ENCODE measurements around the gene KANSL3. TPM values are rescaled to one million over a fixed set of nuclear protein-coding genes. Genes with fewer than 3 reads are reported as not detected.
A peak's percentile ranks its signal among the peaks of the same experiment; 100 is the strongest.
"Not testable (repeated sequence)": the region's sequence is repeated elsewhere in the genome, so short reads cannot be mapped to it uniquely, and the experiment has no call there.

Gene KANSL3
- total RNA-seq (2014; rRNA removed): 23.8 and 27.8 TPM in 2 replicates
- 14.3 TPM for polyA plus RNA-seq (2012)

- peak; percentile 89 for DNase-seq (ENCODE audit: low read depth)
Measured at GRCh38 chr2:96638144-96639121, at the start of gene KANSL3. KANSL3 (minus strand) TSS chr2:96638312; CDS start chr2:96637135, 1,177 bp downstream.

DNA sequence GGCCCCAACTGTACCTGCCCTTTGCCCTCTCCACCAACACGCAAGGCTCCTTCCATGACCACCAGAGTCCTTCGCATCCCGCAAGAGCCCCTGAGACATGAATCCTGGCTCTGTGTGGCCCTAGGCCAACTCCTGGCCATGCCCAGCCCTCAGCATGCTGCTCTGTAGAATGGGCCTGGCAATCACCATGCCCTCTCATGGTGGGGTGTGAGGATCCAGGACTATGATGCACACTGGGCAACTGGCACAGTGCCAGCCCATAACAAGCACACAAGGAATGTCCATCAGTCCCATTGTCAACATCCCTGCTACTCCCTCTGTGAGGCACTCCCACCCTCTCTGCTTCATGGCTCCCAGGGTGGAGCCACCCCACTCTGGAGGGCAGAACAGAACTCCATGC lies 49.2 kb upstream of the KANSL3 start:
- DNase-seq (ENCODE audit: low read depth): peak; percentile 6

- no peak for DNase-seq (ENCODE audit: low read depth)
Measured at GRCh38 chr2:96685577-96686459, 47.7 kb upstream of the KANSL3 start.

DNA sequence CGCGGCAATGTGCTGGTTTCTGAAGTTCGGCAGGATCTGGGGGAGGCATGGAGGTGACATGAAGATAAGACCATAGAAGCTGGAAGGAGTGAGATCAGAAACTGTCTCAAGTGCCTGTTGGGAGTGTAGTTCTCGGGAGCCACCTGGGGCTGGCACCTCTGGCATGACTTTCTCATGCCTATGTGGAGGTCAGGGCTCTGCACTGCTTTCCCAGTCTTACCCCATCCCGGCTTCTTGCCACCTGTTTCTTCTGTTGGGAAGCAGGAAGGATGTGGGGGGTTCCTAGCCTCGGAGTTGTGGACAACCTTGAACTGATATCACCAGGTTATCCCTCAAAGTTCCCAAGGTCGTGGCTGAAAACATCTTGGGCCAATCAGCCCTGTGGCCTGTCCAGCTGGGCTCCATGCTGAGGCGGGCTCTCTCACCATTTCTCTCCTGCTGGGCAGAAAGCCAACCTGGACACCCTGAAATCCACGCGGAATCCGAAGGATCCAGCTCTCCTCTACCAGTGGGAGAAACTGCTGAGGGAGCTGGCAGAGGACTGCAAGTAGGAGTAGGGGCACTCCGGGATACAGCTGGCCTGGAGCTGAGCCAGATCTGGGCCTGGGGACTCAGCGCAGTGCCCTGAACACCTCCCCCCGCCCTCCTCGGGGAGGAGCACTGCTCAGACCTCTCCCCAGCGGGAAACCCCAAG lies 46.9 kb upstream of the KANSL3 start:
- no peak for DNase-seq (ENCODE audit: low read depth)

DNA sequence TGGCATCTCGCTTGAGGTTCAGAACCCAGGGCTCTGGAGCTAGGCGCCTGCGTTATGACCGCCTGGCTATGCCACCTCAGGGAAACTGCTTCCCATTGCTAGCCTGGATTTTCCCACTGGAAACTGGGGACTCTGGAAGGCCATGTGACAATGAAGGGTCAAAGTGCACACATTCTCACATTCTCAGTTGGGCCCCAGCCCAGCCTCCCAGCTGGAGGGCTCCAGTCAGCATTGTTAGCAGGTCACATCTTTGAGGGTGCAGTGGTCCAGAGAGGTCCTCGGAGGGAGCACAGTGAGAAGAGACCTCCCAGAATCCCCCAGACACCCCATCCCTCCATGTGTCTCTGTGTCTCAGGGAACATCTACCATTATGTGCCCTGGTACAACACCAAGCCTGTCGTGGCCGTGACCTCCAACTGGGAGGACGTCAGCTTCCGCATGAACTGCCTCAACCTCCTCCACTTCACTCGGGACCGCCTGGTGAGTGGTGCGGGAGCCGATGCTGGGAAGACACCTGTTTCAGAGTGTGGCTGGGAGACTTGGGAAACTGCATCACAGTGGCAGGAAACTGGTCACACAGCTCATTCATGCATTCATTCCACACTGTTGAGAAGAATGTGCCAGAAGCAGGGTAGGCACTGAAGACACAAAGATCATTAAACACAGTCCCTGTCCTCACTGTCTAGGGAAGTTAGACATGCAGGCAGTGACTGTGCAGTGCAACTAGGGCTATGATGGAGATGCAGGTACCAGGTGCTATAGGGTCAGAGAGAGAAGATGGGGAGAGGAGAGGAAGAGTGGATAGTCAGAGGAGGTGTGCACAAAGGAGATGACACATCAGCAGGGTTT lies 46.1 kb upstream of the KANSL3 start:
- DNase-seq (ENCODE audit: low read depth): no peak

DNA sequence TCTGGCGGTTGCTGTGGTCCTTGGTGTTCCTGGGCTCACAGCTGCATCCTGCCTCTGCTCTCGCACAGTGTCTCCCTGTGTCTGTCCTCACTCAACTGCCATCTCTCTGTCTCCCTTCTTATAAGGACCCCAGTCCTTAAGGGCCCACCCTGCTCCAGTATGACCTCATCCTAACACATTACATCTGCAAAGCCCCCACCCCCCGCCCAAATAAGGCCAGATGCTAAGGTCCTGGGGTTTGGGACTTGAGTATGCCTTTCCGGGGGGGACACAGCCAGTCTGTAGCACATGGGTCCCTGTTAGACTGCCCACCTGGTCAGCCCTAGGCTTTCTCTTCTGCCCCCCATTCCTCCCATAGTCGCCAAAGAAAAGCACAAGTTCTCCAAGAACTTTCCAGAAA lies 45.2 kb upstream of the KANSL3 start:
- DNase-seq (ENCODE audit: low read depth): no peak

DNA sequence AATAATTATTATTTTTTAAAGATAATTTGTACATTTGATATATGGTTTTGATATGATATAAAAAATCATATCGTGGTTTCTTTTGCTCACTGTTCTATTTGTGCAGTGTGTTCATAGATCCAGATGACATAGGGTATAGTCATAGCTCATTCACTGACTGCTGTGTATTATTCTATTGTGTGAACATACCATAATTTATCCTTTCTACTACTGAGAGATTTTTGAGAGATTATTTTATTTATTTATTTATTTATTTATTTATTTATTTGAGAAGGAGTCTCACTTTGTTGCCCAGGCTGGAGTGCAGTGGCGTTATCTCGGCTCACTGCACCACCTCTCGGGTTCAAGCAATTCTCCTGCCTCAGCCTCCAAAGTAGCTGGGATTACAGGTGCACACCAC lies 43.4 kb upstream of the KANSL3 start:
- DNase-seq (ENCODE audit: low read depth): no peak

- DNase-seq (ENCODE audit: low read depth): no peak
Measured at GRCh38 chr2:96680561-96681141, 42.5 kb upstream of the KANSL3 start.

- DNase-seq (ENCODE audit: low read depth): no peak
Measured at GRCh38 chr2:96679848-96680247, 41.7 kb upstream of the KANSL3 start.

DNA sequence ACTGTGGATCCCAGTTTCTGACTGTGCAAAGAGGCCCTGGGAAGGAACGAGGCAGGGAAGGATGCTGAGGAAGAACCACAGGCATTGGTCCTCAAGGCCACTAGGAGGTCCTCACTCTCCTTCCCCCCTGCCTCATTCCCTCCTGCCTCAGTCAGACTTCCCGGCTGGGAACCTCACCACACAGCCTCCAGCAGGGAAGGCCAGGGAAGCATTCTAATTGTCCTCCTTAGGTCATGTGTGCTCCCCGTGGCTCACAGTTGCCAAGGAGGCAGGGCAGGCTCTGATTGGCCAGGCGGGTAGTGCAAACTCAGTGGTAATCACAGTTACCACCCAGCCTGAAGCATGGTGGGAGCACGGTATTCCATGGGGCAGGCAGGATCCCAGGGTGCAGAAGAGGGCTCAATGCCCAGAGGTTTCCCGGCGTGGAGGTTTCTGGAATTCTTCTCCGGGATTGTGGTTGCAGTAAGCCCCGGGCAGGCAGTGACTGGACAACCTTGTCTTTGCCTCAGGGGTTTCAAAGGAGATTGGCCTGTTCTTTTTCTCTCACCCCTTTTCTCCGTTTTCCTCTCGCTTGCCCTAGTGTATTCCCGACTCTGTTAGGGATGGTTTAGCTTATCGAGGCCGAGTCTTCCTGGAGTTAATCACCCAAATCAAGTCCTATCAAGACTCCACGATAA lies 31.6 kb upstream of the KANSL3 start:
- DNase-seq (ENCODE audit: low read depth): no peak

DNA sequence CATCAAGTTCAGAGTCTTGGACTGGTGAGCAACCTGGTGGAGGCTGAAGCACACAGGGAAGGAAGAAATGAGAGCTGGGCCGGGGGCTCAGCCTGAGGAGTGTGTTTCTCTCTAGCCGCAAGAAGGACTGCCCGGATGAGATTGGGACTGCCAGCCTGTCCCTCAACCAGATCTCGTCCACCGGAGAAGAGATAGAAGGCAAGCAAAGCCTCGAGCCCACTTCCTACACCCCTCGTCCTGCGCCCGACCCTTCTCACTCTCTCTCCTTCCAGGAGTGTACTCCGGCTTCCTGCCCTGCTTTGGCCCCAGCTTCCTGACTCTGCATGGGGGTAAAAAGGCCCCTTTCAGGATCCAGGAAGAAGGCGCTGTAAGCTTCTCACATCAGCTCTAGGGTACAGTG lies 30.7 kb upstream of the KANSL3 start:
- no peak for DNase-seq (ENCODE audit: low read depth)

DNA sequence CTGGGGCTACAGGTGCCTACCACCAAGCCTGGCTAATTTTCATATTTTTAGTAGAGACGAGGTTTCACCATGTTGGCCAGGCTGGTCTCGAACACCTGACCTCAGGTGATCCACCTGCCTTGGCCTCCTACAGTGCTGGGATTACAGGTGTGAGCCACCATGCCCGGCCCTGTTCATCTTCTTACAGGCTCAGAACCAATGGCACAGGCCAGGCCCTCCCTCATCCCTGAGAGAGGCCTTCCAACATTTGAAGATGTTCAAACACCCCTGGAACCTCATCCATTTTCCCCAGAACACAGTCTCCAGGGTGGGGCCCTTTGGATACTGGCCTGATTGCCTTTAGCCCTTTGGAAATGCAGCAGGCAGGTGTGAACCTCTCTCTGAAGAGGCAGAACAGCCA lies 27.6 kb upstream of the KANSL3 start:
- DNase-seq (ENCODE audit: low read depth): not testable (repeated sequence)

DNA sequence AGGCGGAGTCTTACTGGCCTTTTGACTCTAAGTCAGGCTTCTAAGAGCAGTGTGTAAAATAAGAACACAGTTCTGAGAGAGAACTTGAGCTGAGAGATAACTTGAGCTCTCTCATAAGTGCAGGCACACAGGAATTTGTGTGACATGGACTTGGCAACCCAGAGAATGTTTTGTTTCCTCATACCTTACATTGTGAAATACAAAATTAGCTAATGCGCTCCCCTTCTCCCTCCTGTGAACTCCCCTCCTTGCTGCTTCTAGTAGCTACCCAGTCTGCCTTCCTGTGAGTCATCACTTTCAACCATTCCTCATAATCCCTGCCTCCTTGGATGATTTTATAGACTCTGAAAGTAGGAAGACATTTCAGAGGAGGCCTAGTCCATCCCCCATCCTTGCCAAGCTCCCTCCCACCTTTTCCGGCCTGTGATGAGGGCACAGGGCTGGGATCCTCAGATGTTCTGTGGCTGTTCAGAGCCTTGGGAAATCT lies 27.0 kb upstream of the KANSL3 start:
- DNase-seq (ENCODE audit: low read depth): peak; percentile 96

DNA sequence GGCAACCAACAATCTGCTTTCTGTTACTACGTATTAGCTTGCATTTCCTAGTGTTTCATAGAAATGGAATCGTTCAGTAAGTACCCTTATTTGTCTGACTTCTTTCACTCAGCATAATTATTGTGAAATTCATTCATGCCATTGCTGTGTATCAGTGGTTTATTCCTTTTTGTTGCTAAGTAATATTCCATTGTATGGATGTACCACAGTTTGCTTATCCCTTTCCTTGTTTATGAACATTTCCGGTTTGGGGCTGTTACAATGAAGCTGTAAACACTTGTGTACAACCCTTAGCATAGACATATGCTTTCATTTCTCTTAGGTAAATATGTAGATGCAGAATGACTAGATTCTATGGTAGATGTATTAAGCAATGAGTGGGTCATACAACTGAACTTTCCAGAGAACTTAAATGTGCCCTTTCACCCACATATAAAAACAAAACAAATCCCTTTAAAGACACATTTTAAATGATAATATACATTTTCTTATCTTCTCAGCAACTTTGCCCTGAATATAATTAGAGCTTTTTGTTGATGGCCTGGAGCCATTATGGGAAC lies 26.3 kb upstream of the KANSL3 start:
- no peak for DNase-seq (ENCODE audit: low read depth)

GRCh38 chr2:96663829-96664228 lies 25.7 kb upstream of the KANSL3 start:
- no peak for DNase-seq (ENCODE audit: low read depth)

GRCh38 chr2:96663177-96663576 lies 25.1 kb upstream of the KANSL3 start:
- DNase-seq (ENCODE audit: low read depth): no peak

GRCh38 chr2:96662360-96662759 lies 24.2 kb upstream of the KANSL3 start:
- no peak for DNase-seq (ENCODE audit: low read depth)

- no peak for DNase-seq (ENCODE audit: low read depth)
Measured at GRCh38 chr2:96661324-96661723, 23.2 kb upstream of the KANSL3 start.

- DNase-seq (ENCODE audit: low read depth): no peak
Measured at GRCh38 chr2:96656540-96656939, 18.4 kb upstream of the KANSL3 start.

Data from LHCN-M2 (cell line).